ENCODE measurements around the gene TAMM41.
"Not testable (repeated sequence)": the region's sequence is repeated elsewhere in the genome, so short reads cannot be mapped to it uniquely, and the experiment has no call there.

The TAMM41 gene

DNA sequence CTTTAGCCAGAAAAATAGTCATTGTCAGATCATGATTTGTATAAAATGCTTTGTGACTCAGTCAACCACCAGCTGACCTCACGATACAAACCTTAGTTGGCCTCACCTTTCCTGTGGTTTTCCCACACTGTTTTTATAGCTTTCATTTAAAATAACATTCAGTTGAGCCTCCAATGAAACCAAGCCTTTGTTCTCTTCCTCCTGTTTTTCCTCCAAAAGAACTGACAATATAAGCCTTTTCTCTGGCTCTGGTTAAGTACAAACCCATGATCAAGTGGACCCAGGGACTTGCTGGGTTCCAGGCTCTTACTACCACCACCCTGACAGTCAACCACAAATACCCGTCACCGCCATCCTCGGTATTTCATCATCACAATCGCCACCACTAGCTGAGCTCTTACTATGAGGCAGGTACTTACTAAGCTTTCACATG, 81.7 kb downstream of the TAMM41 start:
- DNase-seq, result no peak

DNA sequence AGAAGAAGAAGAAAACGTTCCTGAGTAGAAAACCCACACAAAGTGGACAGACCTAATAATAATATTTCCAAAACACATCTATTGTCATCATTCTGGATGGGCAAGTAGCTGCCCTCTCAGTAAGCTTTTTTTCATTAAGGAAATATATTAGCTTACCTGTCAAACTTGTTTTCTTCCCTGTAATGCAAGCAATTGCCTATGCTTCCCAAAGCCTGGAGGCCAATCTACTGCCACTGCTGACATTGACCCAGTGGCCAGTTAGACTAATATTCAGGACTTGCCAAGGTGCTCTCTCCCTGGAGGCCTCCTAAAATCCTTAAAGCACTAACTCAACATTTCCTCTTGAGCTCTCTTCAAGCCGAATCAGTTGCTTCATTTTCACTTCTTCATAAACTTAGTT, 86.7 kb downstream of the TAMM41 start:
- DNase-seq, result no peak

DNA sequence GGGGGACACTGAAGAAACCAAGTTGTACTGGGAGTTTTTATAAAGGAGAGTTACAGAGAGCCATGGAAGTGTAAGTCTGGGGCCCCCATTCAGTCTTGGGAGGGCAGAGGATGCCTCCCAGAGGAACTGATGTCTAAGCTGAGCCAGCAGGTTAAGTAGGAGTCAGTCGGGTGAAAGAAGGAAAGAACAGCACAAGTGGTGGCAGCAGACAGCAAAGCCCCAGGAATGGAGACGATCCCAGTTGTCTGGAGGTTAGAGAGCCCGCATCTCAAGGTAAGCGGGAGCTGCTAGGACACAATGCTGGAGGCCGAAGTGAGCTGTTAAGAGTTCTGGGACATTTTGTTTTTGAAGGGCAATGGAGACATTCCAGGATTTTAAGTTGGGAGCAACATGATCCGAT, 88.8 kb downstream of the TAMM41 start:
- no peak for DNase-seq

DNA sequence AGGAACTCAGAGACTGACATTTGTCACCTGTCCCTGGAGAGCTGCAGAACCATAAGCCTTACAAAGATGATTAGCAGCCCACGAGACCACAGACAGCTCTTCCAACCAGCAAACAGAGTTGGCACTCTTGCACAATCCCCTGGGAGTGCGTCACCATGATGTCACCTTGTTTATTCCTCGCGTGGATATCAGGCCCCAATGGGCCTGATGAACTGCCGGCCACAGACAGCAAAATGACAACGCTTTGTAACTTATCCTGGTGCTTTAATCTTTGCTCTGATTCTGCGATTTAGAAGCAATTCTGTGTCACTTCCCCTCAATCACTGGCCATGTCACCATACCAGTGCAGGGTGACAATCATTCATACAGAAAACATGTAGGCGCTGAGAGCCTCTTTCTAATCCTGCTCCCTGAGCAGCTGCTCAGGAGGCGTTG, 89.2 kb downstream of the TAMM41 start:
- no peak for DNase-seq

DNA sequence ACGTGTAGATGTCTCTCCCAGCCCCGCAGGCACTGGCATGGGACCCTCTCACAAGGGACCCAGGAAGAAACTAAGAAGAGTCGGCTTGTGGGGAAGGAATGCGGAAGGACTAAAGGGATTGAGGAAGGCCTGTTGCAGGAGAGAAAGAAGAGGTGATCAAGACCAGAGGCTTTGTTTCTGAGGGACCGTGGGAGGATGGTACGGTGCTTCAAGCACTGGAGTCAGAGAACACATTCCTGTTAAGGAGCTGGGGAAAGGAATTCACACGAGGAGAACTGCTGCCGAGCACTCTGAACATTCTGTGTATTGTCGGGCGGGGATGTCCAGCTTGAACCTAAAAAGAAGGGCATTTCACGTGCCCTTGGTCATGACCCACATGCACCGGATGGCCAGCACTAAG, 91.4 kb downstream of the TAMM41 start:
- no peak for DNase-seq

DNA sequence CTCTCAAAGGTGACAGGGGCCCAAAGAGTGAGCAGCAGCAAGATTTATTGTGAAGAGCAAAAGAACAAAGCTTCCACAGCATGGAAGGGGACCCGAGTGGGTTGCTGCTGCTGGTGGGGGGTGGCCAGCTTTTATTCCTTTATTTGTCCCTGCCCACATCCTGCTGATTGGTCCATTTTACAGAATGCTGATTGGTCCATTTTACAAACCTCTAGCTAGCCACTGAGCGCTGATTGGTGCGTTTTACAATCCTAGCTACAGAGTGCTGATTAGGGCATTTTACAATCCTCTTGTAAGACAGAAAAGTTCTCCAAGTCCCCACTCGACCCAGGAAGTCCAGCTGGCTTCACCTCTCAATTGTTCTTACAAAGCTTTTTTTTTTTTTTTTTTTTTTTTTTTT, 94.4 kb downstream of the TAMM41 start:
- DNase-seq, result not testable (repeated sequence)

DNA sequence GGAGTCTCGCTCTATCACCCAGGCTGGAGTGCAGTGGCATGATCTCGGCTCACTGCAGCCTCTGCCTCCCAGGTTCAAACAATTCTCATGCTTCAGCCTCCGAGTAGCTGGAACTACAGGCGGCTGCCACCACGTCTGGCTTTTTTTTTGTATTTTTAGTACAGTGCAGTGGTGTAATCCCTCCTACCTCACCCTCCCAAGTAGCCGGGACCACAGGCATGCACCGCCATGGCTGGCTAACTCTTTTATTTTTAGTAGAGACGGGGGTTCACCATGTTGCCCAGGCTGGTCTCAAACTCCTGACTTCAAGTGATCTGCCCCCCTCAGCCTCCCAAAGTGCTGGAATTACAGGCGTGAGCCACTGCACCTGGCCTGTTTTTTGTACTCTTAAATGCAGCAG, 98.4 kb downstream of the TAMM41 start:
- DNase-seq, result not testable (repeated sequence)
